Liver (tissue), 9 donors: ENCODE results near the gene PIEZO2. TPM values are rescaled to one million over a fixed set of nuclear protein-coding genes. Genes with fewer than 3 reads are reported as not detected.

Experiments
- DNase-seq: peaks from one replicate; pipeline ENCODE4 v3.0.0-alpha.2; 2017; ENCODE audit warnings: low spot score
- H3K27ac ChIP-seq, 2 donors: one replicate each; pipeline ENCODE4 v1.7.0; 2013; ENCODE audit warnings: inconsistent platforms in 2 of 2, low read length in 2 of 2, control low read depth in 1 of 2, low read depth in 1 of 2, mild to moderate bottlenecking in 1 of 2
- H3K27me3 ChIP-seq, 4 donors: one replicate each; pipeline versions ENCODE4 v1.6.1 to v1.7.0; 2013; ENCODE audit warnings: low read length in 3 of 4, inconsistent platforms in 1 of 4, mild to moderate bottlenecking in 1 of 4, moderate library complexity in 1 of 4; ENCODE audit not compliant: control insufficient read depth in 4 of 4, insufficient read depth in 4 of 4
- H3K36me3 ChIP-seq, 4 donors: one replicate each; pipeline versions ENCODE4 v1.6.1 to v1.7.0; 2013; ENCODE audit warnings: low read length in 3 of 4, mild to moderate bottlenecking in 3 of 4, low read depth in 1 of 4, moderate library complexity in 1 of 4; ENCODE audit not compliant: control insufficient read depth in 4 of 4, insufficient read depth in 3 of 4
- H3K4me1 ChIP-seq, 4 donors: one replicate each; pipeline versions ENCODE4 v1.6.1 to v1.7.0; 2013; ENCODE audit warnings: low read length in 3 of 4, mild to moderate bottlenecking in 3 of 4, moderate library complexity in 1 of 4; ENCODE audit not compliant: control insufficient read depth in 4 of 4, insufficient read depth in 4 of 4
- H3K4me3 ChIP-seq, 3 donors: one replicate each; pipeline versions ENCODE4 v1.6.1 to v1.7.0; 2013; ENCODE audit warnings: low read length in 3 of 3, control low read depth in 1 of 3, low read depth in 1 of 3, mild to moderate bottlenecking in 1 of 3
- H3K9ac ChIP-seq, 2 donors: one replicate each; pipeline ENCODE4 v1.7.0; 2013; ENCODE audit warnings: low read length in 2 of 2, mild to moderate bottlenecking in 2 of 2, moderate library complexity in 2 of 2, control low read depth in 1 of 2, low read depth in 1 of 2
- H3K9me3 ChIP-seq, 4 donors: one replicate each; pipeline versions ENCODE4 v1.6.1 to v1.7.0; 2013; ENCODE audit warnings: low read length in 3 of 4; ENCODE audit not compliant: control insufficient read depth in 4 of 4
- ATF3 ChIP-seq: IDR thresholded peaks from 2 replicates; pipeline ENCODE4 v1.6.1; 2016; ENCODE audit warnings: antibody characterized with exemption
- CTCF ChIP-seq: fragments of 150-350 bp; IDR thresholded peaks from 2 replicates; pipeline ENCODE4 v1.5.1; 2017; ENCODE audit warnings: improper control_type of control experiment, low read depth, low read length; ENCODE audit not compliant: missing input control
- EGR1 ChIP-seq, 2 donors: IDR thresholded peaks; 2 replicates each; pipeline ENCODE4 v1.6.1; 2016 to 2018; ENCODE audit warnings: antibody characterized with exemption in 2 of 2, low read depth in 2 of 2
- FOXA1 ChIP-seq: IDR thresholded peaks from 2 replicates; pipeline ENCODE4 v1.6.1; 2016; ENCODE audit warnings: antibody characterized with exemption
- FOXA2 ChIP-seq: IDR thresholded peaks from 2 replicates; pipeline ENCODE4 v1.6.1; 2016; ENCODE audit warnings: antibody characterized with exemption
- GABPA ChIP-seq, 2 donors: IDR thresholded peaks in 1 of 2; conservative IDR thresholded peaks in 1 of 2; 2 replicates each; pipeline ENCODE4 v1.6.1; 2016; ENCODE audit warnings: antibody characterized with exemption in 2 of 2, mild to moderate bottlenecking in 1 of 2, moderate library complexity in 1 of 2
- HNF4A ChIP-seq, 2 donors: conservative IDR thresholded peaks; 2 replicates each; pipeline ENCODE4 v1.6.1; 2016; ENCODE audit warnings: antibody characterized with exemption in 2 of 2, mild to moderate bottlenecking in 2 of 2
- HNF4G ChIP-seq: IDR thresholded peaks from 2 replicates; pipeline ENCODE4 v1.6.1; 2016; ENCODE audit warnings: antibody characterized with exemption
- JUND ChIP-seq, 2 donors: IDR thresholded peaks; 2 replicates each; pipeline ENCODE4 v1.6.1; 2016; ENCODE audit warnings: antibody characterized with exemption in 2 of 2
- MAX ChIP-seq: IDR thresholded peaks from 2 replicates; pipeline ENCODE4 v1.6.1; 2016; ENCODE audit warnings: antibody characterized with exemption
- NR2F2 ChIP-seq: IDR thresholded peaks from 2 replicates; pipeline ENCODE4 v1.6.1; 2016; ENCODE audit warnings: antibody characterized with exemption
- RAD21 ChIP-seq, 2 donors: IDR thresholded peaks; 2 replicates each; pipeline ENCODE4 v1.6.1; 2016; ENCODE audit warnings: antibody characterized with exemption in 2 of 2, mild to moderate bottlenecking in 2 of 2
- REST ChIP-seq: IDR thresholded peaks from 2 replicates; pipeline ENCODE4 v1.6.1; 2016; ENCODE audit warnings: antibody characterized with exemption, mild to moderate bottlenecking
- RXRA ChIP-seq, 2 donors: IDR thresholded peaks; 2 replicates each; pipeline ENCODE4 v1.6.1; 2017 to 2018; ENCODE audit warnings: antibody characterized with exemption in 2 of 2, mild to moderate bottlenecking in 1 of 2
- SP1 ChIP-seq: IDR thresholded peaks from 2 replicates; pipeline ENCODE4 v1.6.1; 2018; ENCODE audit warnings: antibody characterized with exemption, mild to moderate bottlenecking
- TAF1 ChIP-seq: conservative IDR thresholded peaks from 2 replicates; pipeline ENCODE4 v1.6.1; 2016; ENCODE audit warnings: antibody characterized with exemption, mild to moderate bottlenecking
- YY1 ChIP-seq: IDR thresholded peaks from 2 replicates; pipeline ENCODE4 v1.6.1; 2016; ENCODE audit warnings: antibody characterized with exemption, mild to moderate bottlenecking
- ZBTB33 ChIP-seq: IDR thresholded peaks from 2 replicates; pipeline ENCODE4 v1.6.1; 2016; ENCODE audit warnings: antibody characterized with exemption
- WGBS: extraction: QIAGEN DNeasy Blood & Tissue Kit; methylation state at CpG from one replicate; pipeline ENCODE4 v1.1.7; 2013; 5-methylcytosine and 5-hydroxymethylcytosine counted together
- polyA plus RNA-seq, 2 donors: library from polyadenylated mRNA; stranded (reverse) in 1 of 2; unstranded in 1 of 2; fragments of 200-250 nt in 1 of 2; fragments of >200 nt in 1 of 2; fragmentation: Nextera tagmentation in 1 of 2; extraction: Ambion mirVana in 1 of 2; gene quantifications; one replicate each; pipeline versions ENCODE4 v1.2.1 to v1.2.3, GENCODE V29; 2013 to 2015
- total RNA-seq, 2 donors: library from RNA; depleted of rRNA; stranded (reverse); fragments of >200 nt; gene quantifications; one replicate each; pipeline ENCODE4 v1.2.3, GENCODE V29; 2014
- donor health status: healthy.
- donor health status: healthy.
- donor health status: healthy.
- donor health status: healthy.
- donor health status: healthy.

PIEZO2 gene
- total and polyA plus RNA-seq, 4 donors: 1.1 to 12.3 (median 4.8) TPM

- no peaks in the 10 kb centered on the region for H3K27me3 ChIP-seq
- 72% methylated on average over 2 of the region's 2 CpGs for WGBS
- H3K36me3 ChIP-seq: no peaks in the 10 kb centered on the region
- peaks cover 0 to 8% (median 5%) of the 10 kb centered on the region in 4 donors for H3K9me3 ChIP-seq
- H3K4me3 ChIP-seq: no peak overlapping the region
- no peak overlapping the region for H3K9ac ChIP-seq
- no peak overlapping the region for H3K27ac ChIP-seq
- DNase-seq: no peak
- no peaks in the 10 kb centered on the region for H3K4me1 ChIP-seq
- TF ChIP-seq RXRA (IDR thresholded peaks at IDR 0.05) (no peak), CTCF (no peak), EGR1 (IDR thresholded peaks at IDR 0.05; ENCODE audit: low read depth in 2 of 2) (no peak), ATF3 (no peak), YY1 (no peak), TAF1 (no peak), HNF4A (conservative IDR thresholded peaks at IDR 0.05) (no peak), REST (no peak), MAX (no peak), NR2F2 (no peak), JUND (IDR thresholded peaks at IDR 0.05) (no peak), GABPA (IDR thresholded peaks at IDR 0.05 in 1 of 2, conservative IDR thresholded peaks at IDR 0.05 in 1 of 2) (no peak), RAD21 (IDR thresholded peaks at IDR 0.05) (no peak), FOXA2 (no peak)
These were observed 159.9 kb downstream of the PIEZO2 start for GRCh38 chr18:10989486-10989885.

GRCh38 chr18:10985689-10986088, 163.7 kb downstream of the PIEZO2 start:
- 66% methylated on average over 2 of the region's 2 CpGs for WGBS
- H3K9ac ChIP-seq: no peak overlapping the region
- H3K9me3 ChIP-seq: peaks cover 0 to 11% (median 6%) of the 10 kb centered on the region in 4 donors
- H3K4me3 ChIP-seq: no peak overlapping the region
- H3K27ac ChIP-seq: no peak overlapping the region
- H3K27me3 ChIP-seq: no peaks in the 10 kb centered on the region
- no peaks in the 10 kb centered on the region for H3K36me3 ChIP-seq
- H3K4me1 ChIP-seq: no peaks in the 10 kb centered on the region
- DNase-seq: no peak
- TF ChIP-seq YY1 (no peak), HNF4G (no peak), TAF1 (no peak), RXRA (IDR thresholded peaks at IDR 0.05) (no peak), FOXA1 (no peak), MAX (no peak), SP1 (no peak), HNF4A (conservative IDR thresholded peaks at IDR 0.05) (no peak), NR2F2 (no peak), JUND (IDR thresholded peaks at IDR 0.05) (no peak), CTCF (no peak), FOXA2 (no peak), RAD21 (IDR thresholded peaks at IDR 0.05) (no peak), ATF3 (no peak), EGR1 (IDR thresholded peaks at IDR 0.05; ENCODE audit: low read depth in 2 of 2) (no peak), GABPA (IDR thresholded peaks at IDR 0.05 in 1 of 2, conservative IDR thresholded peaks at IDR 0.05 in 1 of 2) (no peak), ZBTB33 (no peak)
